RWPE1 (cell line): ENCODE data around the gene MID1IP1.

ENCODE experiments used
- CTCF ChIA-PET: fragments of 350-600 bp; sonication (Branson Sonifier 250); formaldehyde crosslinking; extraction: SDS; loops from one replicate; lab custom pipeline; 2021; lab: Yijun Ruan, JAX
- POLR2A ChIA-PET: fragments of 400-600 bp; formaldehyde crosslinking; extraction: SDS; loops from one replicate; lab custom pipeline; 2020; ENCODE audit warnings: antibody characterized with exemption; ENCODE audit not compliant: low non-redundant PET; lab: Yijun Ruan, JAX
- DNase-seq: peaks from one replicate; pipeline ENCODE4 v3.0.0; 2012; ENCODE audit warnings: low spot score
- H3K27ac ChIP-seq: fragments of 450-650 bp; 2 replicates; pipeline ENCODE4 v1.5.1; 2017
- TF ChIP-seq, protein P1 (sequence below): fragments of 450-650 bp; conservative IDR thresholded peaks from 2 replicates; pipeline ENCODE4 v1.5.1; 2017; ENCODE audit warnings: low read depth, mild to moderate bottlenecking

MID1IP1 gene, protein sequence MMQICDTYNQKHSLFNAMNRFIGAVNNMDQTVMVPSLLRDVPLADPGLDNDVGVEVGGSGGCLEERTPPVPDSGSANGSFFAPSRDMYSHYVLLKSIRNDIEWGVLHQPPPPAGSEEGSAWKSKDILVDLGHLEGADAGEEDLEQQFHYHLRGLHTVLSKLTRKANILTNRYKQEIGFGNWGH

DNA sequence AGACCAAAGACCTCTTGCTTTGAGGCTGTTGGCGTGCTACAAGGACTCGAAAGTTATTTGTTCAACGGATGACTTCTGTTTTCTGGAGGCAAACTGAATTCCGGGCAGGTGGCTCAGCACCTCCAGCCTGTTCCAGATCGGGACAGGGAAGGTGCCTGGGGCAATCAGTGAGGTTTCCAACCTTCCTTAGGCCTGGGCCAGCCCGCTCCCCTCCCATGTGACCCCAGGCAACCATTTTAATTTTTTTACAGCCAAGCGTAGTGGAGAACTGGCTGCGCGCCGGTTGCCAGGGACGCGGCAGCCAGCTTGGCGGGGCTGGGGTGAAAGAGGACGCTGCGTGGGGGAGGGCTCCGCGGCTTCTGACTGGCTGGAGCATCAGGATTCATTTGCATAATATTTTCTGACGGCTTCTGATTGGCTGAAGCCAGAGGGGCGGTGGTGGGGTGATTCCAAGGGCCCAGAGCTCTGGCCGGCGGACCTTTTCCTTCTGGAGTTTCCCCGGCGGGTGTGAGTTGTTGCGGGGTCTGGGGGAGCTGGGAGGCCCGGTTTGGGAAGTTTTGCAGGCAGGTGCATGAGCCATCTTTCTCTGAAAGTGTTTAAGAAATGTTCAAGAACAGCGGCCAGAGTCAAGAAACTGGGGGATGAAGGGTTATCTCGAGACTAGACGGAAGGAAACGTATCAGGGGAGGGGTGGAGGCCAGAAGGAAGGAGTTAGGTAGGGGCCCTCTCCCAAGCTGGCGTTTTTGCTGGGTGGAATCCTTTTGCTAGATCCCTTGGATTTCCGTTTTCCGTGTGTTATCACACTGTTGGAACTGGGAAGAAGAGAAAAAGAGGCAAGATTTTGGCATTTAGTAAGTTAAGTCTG is at the start of gene MID1IP1:
MID1IP1 (plus strand) TSS at position 479 of the 865 bp plus-strand sequence. CDS start 3,488 bp downstream, outside the sequence.
- H3K27ac ChIP-seq = peak within 1 kb of the TSS; percentile 81
- TF ChIP-seq, protein P1, sequence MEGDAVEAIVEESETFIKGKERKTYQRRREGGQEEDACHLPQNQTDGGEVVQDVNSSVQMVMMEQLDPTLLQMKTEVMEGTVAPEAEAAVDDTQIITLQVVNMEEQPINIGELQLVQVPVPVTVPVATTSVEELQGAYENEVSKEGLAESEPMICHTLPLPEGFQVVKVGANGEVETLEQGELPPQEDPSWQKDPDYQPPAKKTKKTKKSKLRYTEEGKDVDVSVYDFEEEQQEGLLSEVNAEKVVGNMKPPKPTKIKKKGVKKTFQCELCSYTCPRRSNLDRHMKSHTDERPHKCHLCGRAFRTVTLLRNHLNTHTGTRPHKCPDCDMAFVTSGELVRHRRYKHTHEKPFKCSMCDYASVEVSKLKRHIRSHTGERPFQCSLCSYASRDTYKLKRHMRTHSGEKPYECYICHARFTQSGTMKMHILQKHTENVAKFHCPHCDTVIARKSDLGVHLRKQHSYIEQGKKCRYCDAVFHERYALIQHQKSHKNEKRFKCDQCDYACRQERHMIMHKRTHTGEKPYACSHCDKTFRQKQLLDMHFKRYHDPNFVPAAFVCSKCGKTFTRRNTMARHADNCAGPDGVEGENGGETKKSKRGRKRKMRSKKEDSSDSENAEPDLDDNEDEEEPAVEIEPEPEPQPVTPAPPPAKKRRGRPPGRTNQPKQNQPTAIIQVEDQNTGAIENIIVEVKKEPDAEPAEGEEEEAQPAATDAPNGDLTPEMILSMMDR = no peak
- POLR2A ChIA-PET = no interaction called here
- DNase-seq = peak; percentile 94
- CTCF ChIA-PET = interaction anchor here (0.7 kb wide), 1 partner anchor 35 kb away, joined by 3 read pairs; no protein-coding TSS in a partner anchor

DNA sequence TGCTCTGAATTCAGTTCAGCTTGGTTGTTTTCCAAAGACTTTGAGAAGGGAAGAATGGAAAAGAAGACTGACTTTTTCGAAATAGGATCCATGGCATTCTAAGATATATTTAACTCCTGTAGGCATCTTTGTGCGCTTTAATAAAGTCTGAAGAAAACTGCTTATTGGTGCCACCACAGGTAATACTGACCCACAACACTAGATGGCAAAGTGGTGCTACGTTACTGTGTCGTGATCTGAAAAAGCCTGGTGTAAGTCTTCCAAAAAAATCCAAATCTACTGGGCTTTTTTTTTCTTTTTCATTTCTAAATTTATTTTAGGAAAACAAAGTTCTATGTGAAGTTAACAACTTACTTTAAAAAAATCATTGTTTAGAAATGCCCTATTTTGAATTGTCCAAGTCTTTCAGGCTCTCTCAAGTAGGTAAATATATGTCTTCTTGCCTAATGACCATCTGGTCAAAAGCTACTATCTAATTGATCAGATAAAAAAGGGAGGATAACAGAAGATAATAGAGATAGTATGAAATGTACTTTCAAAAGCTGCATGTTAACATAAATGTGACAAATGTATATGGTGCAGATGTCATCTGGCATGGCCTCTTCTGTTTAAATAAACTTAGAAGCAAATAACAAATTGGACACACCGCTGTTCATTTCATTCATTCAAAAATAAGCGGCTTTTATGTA is 47.0 kb upstream of the MID1IP1 start:
- POLR2A ChIA-PET = no interaction called here
- CTCF ChIA-PET = interaction anchor here (0.6 to 0.7 kb wide), 3 partner anchors 331 to 1510 kb away, joined by 3 to 4 read pairs (median 3); no protein-coding TSS in a partner anchor
- DNase-seq = peak; percentile 9
- TF ChIP-seq, protein P1 = peak; percentile 52
- H3K27ac ChIP-seq = no peak overlapping the region

DNA sequence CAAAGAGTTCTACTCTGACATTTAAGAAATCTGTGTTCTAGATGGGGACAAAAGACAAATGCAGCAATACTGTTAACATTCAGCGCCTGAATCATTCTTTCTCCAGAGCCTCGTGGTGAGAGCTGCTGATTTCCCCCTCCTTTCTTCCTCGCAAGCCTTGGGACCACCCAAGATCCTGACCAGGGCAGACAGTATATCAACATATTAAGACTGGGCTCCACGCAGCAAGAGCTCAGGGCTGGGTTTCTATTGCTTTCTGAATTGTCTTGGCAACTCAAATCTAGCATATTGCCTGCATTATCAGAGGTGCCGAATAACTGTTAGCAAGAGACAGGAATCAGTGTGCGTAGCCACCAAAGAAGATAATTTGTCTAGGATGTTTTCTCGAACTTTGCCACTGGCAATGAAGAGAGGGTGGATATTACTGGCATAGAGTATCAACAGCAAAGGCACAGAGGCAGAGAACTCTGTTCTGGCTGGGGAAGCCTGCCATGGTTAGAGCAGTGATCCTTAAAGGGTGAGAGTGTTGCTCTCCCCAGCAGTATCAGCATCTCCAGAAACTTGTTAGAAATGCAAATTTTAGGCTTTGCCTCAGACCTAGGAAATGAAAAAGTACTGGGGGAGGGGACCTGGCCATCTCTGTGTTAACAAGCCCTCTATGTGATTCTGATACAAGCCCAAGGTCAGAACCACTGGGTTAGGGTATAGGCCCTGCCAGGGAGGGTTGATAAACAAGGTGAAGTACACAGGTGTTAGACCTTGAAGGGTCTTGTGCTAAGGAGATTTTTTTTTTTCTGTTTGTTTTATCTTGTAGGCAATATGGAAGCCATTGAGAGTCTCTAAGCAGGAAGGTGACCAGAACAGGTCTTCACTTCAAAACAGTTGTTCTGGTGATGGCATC is 46.2 kb upstream of the MID1IP1 start:
- no peak for DNase-seq
- CTCF ChIA-PET = interaction anchor here (0.6 kb wide), 1 partner anchor 330 kb away, joined by 3 read pairs; no protein-coding TSS in a partner anchor
- no peak overlapping the region for H3K27ac ChIP-seq
- TF ChIP-seq, protein P1 = no peak
- POLR2A ChIA-PET = no interaction called here

DNA sequence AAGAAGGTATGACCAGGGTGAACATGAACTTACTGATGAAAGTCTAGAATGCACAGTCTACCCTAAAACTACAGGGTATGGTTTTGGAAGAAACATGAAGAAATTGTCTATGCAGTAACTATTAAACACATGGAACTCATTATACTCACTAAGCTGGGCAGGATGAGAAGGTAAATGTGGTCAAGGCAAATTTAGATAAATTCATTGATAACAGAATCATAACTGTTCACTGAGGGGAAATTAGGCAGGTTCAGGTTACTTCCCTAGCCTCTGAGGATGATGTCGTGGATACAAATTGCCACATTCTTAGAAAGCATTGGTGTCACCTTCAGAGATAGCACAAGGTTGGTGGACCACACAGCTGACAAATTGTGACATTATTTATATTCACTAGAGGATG is 40.4 kb upstream of the MID1IP1 start:
- CTCF ChIA-PET = interaction anchor here (0.6 kb wide), 1 partner anchor 12 kb away, joined by 4 read pairs; no protein-coding TSS in a partner anchor

DNA sequence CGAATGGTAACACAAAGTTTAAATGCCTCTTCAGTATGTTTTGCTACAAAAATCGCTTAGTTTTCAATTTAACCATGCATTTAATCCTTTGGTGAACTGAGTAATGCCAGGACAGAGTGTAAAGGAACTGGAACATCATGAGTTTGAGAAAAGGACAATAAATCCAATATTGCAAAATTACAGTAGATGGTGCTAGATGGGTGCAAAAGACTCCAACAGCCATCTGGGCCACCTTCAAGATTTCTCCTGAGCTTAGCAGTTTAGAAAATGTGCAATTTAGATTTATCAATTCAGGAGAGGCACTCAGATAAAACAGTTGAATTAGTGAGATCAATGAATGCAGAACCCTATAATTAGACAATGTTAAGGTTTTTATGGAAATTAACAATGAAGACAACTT is 33.2 kb upstream of the MID1IP1 start:
- no peak overlapping the region for H3K27ac ChIP-seq
- ChIA-PET CTCF (interaction anchor here (0.5 to 1.0 kb wide), 5 partner anchors 18 to 367 kb away, joined by 3 to 5 read pairs (median 3); no protein-coding TSS in a partner anchor), POLR2A (no interaction called here)
- TF ChIP-seq, protein P1 = peak; percentile 28
- DNase-seq = peak; percentile 13

More for the DNA sequence above, 40.4 kb upstream of the MID1IP1 start:
- POLR2A ChIA-PET = no interaction called here
- TF ChIP-seq, protein P1 = no peak
- H3K27ac ChIP-seq = no peak overlapping the region
- DNase-seq = no peak
